Measurements from ENCODE around the gene ADAMTSL1. TPM values are rescaled to one million over a fixed set of nuclear protein-coding genes. Genes with fewer than 3 reads are reported as not detected.

ADAMTSL1 gene
- total RNA-seq, 2 experiments from 2014 or later, result not detected

DNA sequence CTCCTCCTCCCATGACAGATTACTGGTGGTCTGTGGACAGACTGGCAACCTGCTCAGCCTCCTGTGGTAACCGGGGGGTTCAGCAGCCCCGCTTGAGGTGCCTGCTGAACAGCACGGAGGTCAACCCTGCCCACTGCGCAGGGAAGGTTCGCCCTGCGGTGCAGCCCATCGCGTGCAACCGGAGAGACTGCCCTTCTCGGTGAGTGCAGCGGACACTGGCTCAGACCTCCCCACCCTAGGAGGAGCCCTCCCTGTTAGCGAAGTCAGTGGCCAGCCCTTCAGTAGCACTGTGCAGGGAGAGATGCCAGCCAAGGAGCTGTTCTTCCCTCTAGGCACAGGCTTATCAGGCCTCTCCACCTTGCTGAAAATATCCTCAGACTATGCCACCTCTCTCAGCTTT lies 415.6 kb downstream of the ADAMTSL1 start:
- no peaks in the 10 kb centered on the region for H3K36me3 Mint-ChIP-seq (ENCODE audit: low read depth)
- intact Hi-C loops (cut with micrococcal nuclease), result no loop called here
- H3K27me3 Mint-ChIP-seq, result peaks cover 3% of the 10 kb centered on the region

DNA sequence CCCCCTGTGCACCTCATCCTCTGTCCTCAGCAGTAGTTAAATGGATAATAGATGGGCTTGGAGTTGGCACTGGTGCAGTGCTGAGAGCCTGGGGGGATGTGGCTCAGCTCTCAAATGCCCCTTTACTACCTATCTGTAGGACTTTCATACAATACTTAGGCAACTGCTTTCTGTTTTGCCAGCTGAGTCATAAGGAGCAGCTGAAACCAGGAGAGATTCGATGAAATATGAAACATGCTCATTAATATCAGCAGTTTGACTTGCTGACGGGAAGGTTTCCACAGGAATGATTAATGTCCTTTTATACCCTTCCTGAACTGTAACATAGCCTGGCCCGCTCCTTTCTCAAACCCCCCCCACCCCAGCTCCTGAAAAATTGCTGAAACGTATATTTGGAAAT lies 416.4 kb downstream of the ADAMTSL1 start:
- Mint-ChIP-seq H3K4me3 (no peak overlapping the region), H3K27ac (no peak overlapping the region), H3K36me3 (ENCODE audit: low read depth) (no peaks in the 10 kb centered on the region), H3K9me3 (peaks cover 5% of the 10 kb centered on the region), H3K4me1 (ENCODE audit: low read depth) (no peaks in the 10 kb centered on the region), H3K27me3 (peaks cover under 1% of the 10 kb centered on the region)
- DNase-seq, result no peak
- TF ChIP-seq, protein P1, sequence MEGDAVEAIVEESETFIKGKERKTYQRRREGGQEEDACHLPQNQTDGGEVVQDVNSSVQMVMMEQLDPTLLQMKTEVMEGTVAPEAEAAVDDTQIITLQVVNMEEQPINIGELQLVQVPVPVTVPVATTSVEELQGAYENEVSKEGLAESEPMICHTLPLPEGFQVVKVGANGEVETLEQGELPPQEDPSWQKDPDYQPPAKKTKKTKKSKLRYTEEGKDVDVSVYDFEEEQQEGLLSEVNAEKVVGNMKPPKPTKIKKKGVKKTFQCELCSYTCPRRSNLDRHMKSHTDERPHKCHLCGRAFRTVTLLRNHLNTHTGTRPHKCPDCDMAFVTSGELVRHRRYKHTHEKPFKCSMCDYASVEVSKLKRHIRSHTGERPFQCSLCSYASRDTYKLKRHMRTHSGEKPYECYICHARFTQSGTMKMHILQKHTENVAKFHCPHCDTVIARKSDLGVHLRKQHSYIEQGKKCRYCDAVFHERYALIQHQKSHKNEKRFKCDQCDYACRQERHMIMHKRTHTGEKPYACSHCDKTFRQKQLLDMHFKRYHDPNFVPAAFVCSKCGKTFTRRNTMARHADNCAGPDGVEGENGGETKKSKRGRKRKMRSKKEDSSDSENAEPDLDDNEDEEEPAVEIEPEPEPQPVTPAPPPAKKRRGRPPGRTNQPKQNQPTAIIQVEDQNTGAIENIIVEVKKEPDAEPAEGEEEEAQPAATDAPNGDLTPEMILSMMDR (IDR thresholded peaks at IDR 0.05), result no peak
- intact Hi-C loops (cut with micrococcal nuclease), result no loop called here
- POLR2A ChIA-PET, result no interaction called here
- CTCF ChIA-PET, result no interaction called here
- no peak for ATAC-seq

More for the DNA sequence above, 415.6 kb downstream of the ADAMTSL1 start:
- H3K4me1 Mint-ChIP-seq (ENCODE audit: low read depth), result no peaks in the 10 kb centered on the region
- peaks cover 2% of the 10 kb centered on the region for H3K9me3 Mint-ChIP-seq
- ChIA-PET CTCF (interaction anchor here (1.0 kb wide), 1 partner anchor 139 kb away, joined by 3 read pairs; no protein-coding TSS in a partner anchor), POLR2A (no interaction called here)
- DNase-seq (no peak), ATAC-seq (no peak)
- no peak overlapping the region for H3K27ac Mint-ChIP-seq
- H3K4me3 Mint-ChIP-seq, result no peak overlapping the region
- TF ChIP-seq, protein P1 (IDR thresholded peaks at IDR 0.05), result no peak

DNA sequence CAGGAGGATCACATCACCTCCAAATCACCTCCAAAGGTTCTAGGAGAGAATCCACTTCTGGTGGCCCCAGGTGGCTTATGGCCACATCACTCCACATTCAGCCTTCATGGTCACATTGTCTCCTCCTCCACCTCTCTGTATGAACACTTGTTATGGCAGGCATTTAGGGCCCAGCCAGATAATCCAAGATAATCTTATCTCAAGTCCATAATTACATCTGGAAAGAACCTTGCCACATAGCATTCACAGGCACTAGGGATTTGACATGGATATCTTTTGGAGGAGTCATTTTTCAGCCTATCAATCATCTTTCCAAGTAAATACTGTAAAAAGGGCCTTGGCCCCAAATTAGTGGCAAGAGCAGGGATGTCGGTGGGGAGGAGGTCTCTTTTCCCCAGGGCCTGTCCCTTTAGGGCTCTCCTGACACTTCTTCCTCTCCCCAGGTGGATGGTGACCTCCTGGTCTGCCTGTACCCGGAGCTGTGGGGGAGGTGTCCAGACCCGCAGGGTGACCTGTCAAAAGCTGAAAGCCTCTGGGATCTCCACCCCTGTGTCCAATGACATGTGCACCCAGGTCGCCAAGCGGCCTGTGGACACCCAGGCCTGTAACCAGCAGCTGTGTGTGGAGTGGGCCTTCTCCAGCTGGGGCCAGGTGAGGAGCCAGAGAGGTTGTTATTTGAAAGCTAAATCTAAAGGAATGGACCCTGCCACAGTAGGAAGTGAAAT lies 418.2 kb downstream of the ADAMTSL1 start:
- ChIA-PET CTCF (no interaction called here), POLR2A (no interaction called here)
- TF ChIP-seq, protein P1 (IDR thresholded peaks at IDR 0.05), result no peak
- Mint-ChIP-seq H3K36me3 (ENCODE audit: low read depth) (no peaks in the 10 kb centered on the region), H3K27ac (no peak overlapping the region), H3K9me3 (peaks cover 13% of the 10 kb centered on the region), H3K4me1 (ENCODE audit: low read depth) (no peaks in the 10 kb centered on the region), H3K27me3 (no peaks in the 10 kb centered on the region), H3K4me3 (no peak overlapping the region)
- no peak for DNase-seq
- intact Hi-C loops (cut with micrococcal nuclease), result no loop called here
- no peak for ATAC-seq

DNA sequence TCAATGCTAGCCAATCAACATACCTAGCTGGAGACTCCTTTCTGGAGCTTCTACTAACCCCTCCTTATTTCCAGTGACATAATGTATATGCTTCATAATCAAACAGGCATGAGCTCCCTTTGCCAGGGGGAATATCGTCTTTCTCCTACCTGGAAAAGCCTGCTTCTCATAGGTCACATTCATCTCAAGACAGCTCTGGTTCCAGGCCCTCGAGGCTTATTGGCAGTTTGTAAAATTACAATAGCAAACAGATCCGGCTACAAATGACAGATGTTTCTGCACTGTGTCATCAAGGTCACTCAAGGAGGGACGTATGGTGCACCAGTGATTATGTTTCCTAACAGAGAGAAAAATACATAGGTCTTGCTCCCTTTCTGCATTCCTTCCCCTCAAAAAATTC lies 419.1 kb downstream of the ADAMTSL1 start:
- H3K9me3 Mint-ChIP-seq, result peaks cover 13% of the 10 kb centered on the region
- H3K36me3 Mint-ChIP-seq (ENCODE audit: low read depth), result no peaks in the 10 kb centered on the region
- TF ChIP-seq, protein P1 (IDR thresholded peaks at IDR 0.05), result no peak
- POLR2A ChIA-PET, result no interaction called here
- no peak for ATAC-seq
- no peak overlapping the region for H3K4me3 Mint-ChIP-seq
- CTCF ChIA-PET, result no interaction called here
- intact Hi-C loops (cut with micrococcal nuclease), result no loop called here
- H3K27me3 Mint-ChIP-seq, result peaks cover 2% of the 10 kb centered on the region
- DNase-seq, result no peak
- H3K27ac Mint-ChIP-seq, result no peak overlapping the region
- H3K4me1 Mint-ChIP-seq (ENCODE audit: low read depth), result no peaks in the 10 kb centered on the region

DNA sequence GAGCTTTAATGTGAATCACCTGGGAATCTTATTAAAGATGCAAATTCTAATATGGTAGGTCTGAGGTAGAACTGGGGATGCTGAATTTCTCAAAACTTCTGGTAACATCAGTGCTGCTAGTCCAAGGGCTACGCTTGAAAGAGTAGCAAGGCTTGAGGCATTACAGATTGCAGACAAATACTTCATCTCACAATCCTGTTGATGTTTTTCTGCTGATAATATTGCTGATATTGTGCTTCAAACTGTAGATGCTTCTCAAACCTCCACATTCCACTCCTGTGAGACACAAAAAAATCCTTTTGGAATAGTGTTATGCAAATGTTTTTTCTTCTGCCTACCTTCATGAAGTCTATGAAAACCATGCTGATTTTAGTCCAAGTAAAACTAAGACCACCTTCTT lies 419.5 kb downstream of the ADAMTSL1 start:
- peaks cover 13% of the 10 kb centered on the region for H3K9me3 Mint-ChIP-seq
- CTCF ChIA-PET, result no interaction called here
- H3K27ac Mint-ChIP-seq, result no peak overlapping the region
- POLR2A ChIA-PET, result no interaction called here
- no peaks in the 10 kb centered on the region for H3K4me1 Mint-ChIP-seq (ENCODE audit: low read depth)
- no peak overlapping the region for H3K4me3 Mint-ChIP-seq
- ATAC-seq (no peak), DNase-seq (no peak)
- TF ChIP-seq, protein P1 (IDR thresholded peaks at IDR 0.05), result no peak
- intact Hi-C loops (cut with micrococcal nuclease), result no loop called here
- peaks cover 2% of the 10 kb centered on the region for H3K27me3 Mint-ChIP-seq
- no peaks in the 10 kb centered on the region for H3K36me3 Mint-ChIP-seq (ENCODE audit: low read depth)
